Stimulated activated CD4-positive, alpha-beta T cell treated with anti-CD3 and anti-CD28 coated beads, Interleukin-1b, Interleukin-23, amount 100 ng/mL, for 24 hours (primary cell): ENCODE results near the gene DMWD.
A peak's percentile ranks its signal among the peaks of the same experiment; 100 is the strongest.

Experiments used
- DNase-seq, 4 experiments: peaks; one replicate each; pipeline ENCODE4 v3.0.0-alpha.2; 2020; ENCODE audit warnings: low read depth in 4 of 4, low spot score in 1 of 4

Gene DMWD

GRCh38 chr19:45792470-45793177 is at the start of gene DMWD:
TSS of gene DMWD (minus strand) at chr19:45792845. CDS start at chr19:45792756, 89 bp downstream.
- peak; percentile 99 to 100 (median 100) for DNase-seq

- DNase-seq, result no peak
These were observed 49.6 kb upstream of the DMWD start for GRCh38 chr19:45842198-45842597.

GRCh38 chr19:45834970-45835369 is 42.3 kb upstream of the DMWD start:
- no peak for DNase-seq

GRCh38 chr19:45828945-45829344 is 36.3 kb upstream of the DMWD start:
- DNase-seq, result no peak

- DNase-seq, result no peak
These were observed 35.9 kb upstream of the DMWD start for GRCh38 chr19:45828523-45828922.

- no peak for DNase-seq
These were observed 34.9 kb upstream of the DMWD start for GRCh38 chr19:45827459-45828093.

GRCh38 chr19:45826934-45827333 is 34.3 kb upstream of the DMWD start:
- no peak for DNase-seq

GRCh38 chr19:45825917-45826893 is 33.6 kb upstream of the DMWD start:
- DNase-seq, result no peak

- DNase-seq, result no peak
These were observed 32.6 kb upstream of the DMWD start for GRCh38 chr19:45825263-45825605.

GRCh38 chr19:45824531-45825262 is 32.1 kb upstream of the DMWD start:
- no peak for DNase-seq

- DNase-seq, result no peak
These were observed 31.4 kb upstream of the DMWD start for GRCh38 chr19:45824041-45824471.

GRCh38 chr19:45823182-45823581 is 30.5 kb upstream of the DMWD start:
- no peak for DNase-seq

- no peak for DNase-seq
These were observed 30.1 kb upstream of the DMWD start for GRCh38 chr19:45822716-45823115.

GRCh38 chr19:45821570-45821969 is 28.9 kb upstream of the DMWD start:
- no peak for DNase-seq

- no peak for DNase-seq
These were observed 28.5 kb upstream of the DMWD start for GRCh38 chr19:45821103-45821521.

- DNase-seq, result no peak
These were observed 27.9 kb upstream of the DMWD start for GRCh38 chr19:45820413-45821102.

GRCh38 chr19:45819769-45820168 is 27.1 kb upstream of the DMWD start:
- DNase-seq, result no peak

- no peak for DNase-seq
These were observed 25.2 kb upstream of the DMWD start for GRCh38 chr19:45817725-45818301.

GRCh38 chr19:45817010-45817724 is 24.5 kb upstream of the DMWD start:
- peak; percentile 94 to 99 (median 97) for DNase-seq
